PFSK-1 (cell line): ENCODE data around the gene SUSD4.

Source experiments
- FOXP2 ChIP-seq: optimal IDR thresholded peaks from 2 replicates; pipeline ENCODE3; 2011; ENCODE audit warnings: borderline replicate concordance, control low read depth, inconsistent platforms; ENCODE audit not compliant: insufficient read depth; ENCODE audit errors: extremely low read length, extremely low read depth
- POLR2AphosphoS5 ChIP-seq: IDR thresholded peaks from 2 replicates; pipeline ENCODE4 v1.6.1; 2012; ENCODE audit warnings: low read depth, mild to moderate bottlenecking, control low read depth, low read length, moderate library complexity
- REST ChIP-seq, 2 experiments: IDR thresholded peaks; 2 replicates each; pipeline versions ENCODE4 v1.6.1 to v1.8.0; 2011 to 2012; ENCODE audit warnings: low read depth in 2 of 2, low read length in 2 of 2, control low read depth in 1 of 2, inconsistent platforms in 1 of 2, mild to moderate bottlenecking in 1 of 2, moderate library complexity in 1 of 2; ENCODE audit not compliant: insufficient read depth in 1 of 2
- SIN3A ChIP-seq: IDR thresholded peaks from 2 replicates; pipeline ENCODE4 v1.6.1; 2012; ENCODE audit warnings: mild to moderate bottlenecking, low read length, moderate library complexity, borderline replicate concordance; ENCODE audit not compliant: insufficient read depth
- TAF1 ChIP-seq: IDR thresholded peaks from 2 replicates; pipeline ENCODE4 v1.6.1; 2012; ENCODE audit warnings: low read length, control low read depth, borderline replicate concordance; ENCODE audit not compliant: insufficient read depth

- TF ChIP-seq POLR2AphosphoS5, result no peak
- no peak for TF ChIP-seq TAF1
- TF ChIP-seq REST (IDR thresholded peaks at IDR 0.05; ENCODE audit: insufficient read depth in 1 of 2, low read depth in 2 of 2, low read length in 2 of 2), result no peak
- no peak for TF ChIP-seq SIN3A
- no peak for TF ChIP-seq FOXP2
Measured at GRCh38 chr1:223231011-223231572, 132.9 kb downstream of the SUSD4 start.
